B cell (primary cell): ENCODE data around the gene FHIT.

Experiments
- EZH2 ChIP-seq: IDR thresholded peaks from 2 replicates; pipeline ENCODE4 v1.6.1; 2012; ENCODE audit warnings: borderline replicate concordance, low read depth, mild to moderate bottlenecking, moderate library complexity, low read length; ENCODE audit not compliant: insufficient read depth, poor library complexity, severe bottlenecking
- TF ChIP-seq, protein P1 (sequence below): fragments of 200-600 bp; IDR thresholded peaks from one replicate; pipeline ENCODE4 v1.8.0; 2022; ENCODE audit warnings: antibody characterized with exemption, mild to moderate bottlenecking

DNA sequence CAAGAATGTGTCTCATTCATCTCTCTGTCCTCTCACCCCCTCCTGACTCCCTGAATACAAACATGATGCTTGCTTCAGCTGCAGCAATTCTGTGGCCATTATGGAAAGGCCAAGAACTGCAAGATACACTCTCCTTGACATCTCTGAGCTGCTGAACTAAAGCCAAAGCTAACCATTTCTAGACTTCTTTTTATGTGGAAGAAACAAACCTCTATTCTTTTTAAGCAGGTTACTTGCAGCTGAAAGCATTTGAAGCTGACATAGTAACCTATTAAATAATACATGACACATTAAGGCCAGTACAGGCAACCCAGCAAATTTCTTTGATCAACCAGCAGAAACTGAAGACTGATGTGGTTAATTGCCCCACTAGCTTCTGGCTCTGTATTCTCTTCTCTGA is 17.5 kb downstream of the FHIT start:
- TF ChIP-seq EZH2 = no peak
- TF ChIP-seq, protein P1, sequence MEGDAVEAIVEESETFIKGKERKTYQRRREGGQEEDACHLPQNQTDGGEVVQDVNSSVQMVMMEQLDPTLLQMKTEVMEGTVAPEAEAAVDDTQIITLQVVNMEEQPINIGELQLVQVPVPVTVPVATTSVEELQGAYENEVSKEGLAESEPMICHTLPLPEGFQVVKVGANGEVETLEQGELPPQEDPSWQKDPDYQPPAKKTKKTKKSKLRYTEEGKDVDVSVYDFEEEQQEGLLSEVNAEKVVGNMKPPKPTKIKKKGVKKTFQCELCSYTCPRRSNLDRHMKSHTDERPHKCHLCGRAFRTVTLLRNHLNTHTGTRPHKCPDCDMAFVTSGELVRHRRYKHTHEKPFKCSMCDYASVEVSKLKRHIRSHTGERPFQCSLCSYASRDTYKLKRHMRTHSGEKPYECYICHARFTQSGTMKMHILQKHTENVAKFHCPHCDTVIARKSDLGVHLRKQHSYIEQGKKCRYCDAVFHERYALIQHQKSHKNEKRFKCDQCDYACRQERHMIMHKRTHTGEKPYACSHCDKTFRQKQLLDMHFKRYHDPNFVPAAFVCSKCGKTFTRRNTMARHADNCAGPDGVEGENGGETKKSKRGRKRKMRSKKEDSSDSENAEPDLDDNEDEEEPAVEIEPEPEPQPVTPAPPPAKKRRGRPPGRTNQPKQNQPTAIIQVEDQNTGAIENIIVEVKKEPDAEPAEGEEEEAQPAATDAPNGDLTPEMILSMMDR = no peak
